GM23338 (cell line): ENCODE data around the gene CYP24A1. TPM values are rescaled to one million over a fixed set of nuclear protein-coding genes. Genes with fewer than 3 reads are reported as not detected.

ENCODE experiments used
- ATAC-seq: fragments of 200-7000 bp; cut with Tn5 transposase; 3 replicates; pipeline ENCODE4 v1.9.1; 2020
- DNase-seq: peaks from one replicate; pipeline ENCODE4 v3.0.0-alpha.2; 2015; ENCODE audit warnings: low spot score
- H2AFZ ChIP-seq: fragments of 200-600 bp; sonication (generic); 2 replicates; pipeline ENCODE4 v1.8.0; 2016; ENCODE audit warnings: antibody characterized with exemption, mild to moderate bottlenecking, moderate library complexity
- H3F3A ChIP-seq: fragments of 200-600 bp; sonication (generic); replicated peaks from 2 replicates; pipeline ENCODE4 v1.8.0; 2017; ENCODE audit warnings: antibody characterized with exemption, mixed run types, low read depth
- H3K27ac ChIP-seq: fragments of 200-600 bp; sonication (generic); 2 replicates; pipeline ENCODE4 v1.6.1; 2016; ENCODE audit warnings: low read depth
- H3K27me3 ChIP-seq: fragments of 200-600 bp; sonication (generic); 2 replicates; pipeline ENCODE4 v1.8.0; 2016; ENCODE audit warnings: mild to moderate bottlenecking, mixed run types, moderate library complexity; ENCODE audit not compliant: insufficient read depth
- H3K36me3 ChIP-seq: fragments of 200-600 bp; sonication (generic); 2 replicates; pipeline ENCODE4 v1.8.0; 2016; ENCODE audit warnings: mild to moderate bottlenecking; ENCODE audit not compliant: insufficient read depth
- H3K4me1 ChIP-seq: fragments of 200-600 bp; sonication (generic); 2 replicates; pipeline ENCODE4 v1.8.0; 2016; ENCODE audit warnings: mild to moderate bottlenecking, moderate library complexity; ENCODE audit not compliant: insufficient read depth
- H3K4me2 ChIP-seq: fragments of 200-600 bp; sonication (generic); 2 replicates; pipeline ENCODE4 v1.7.1; 2017; ENCODE audit warnings: mixed run types
- H3K4me3 ChIP-seq: fragments of 200-600 bp; sonication (generic); 2 replicates; pipeline ENCODE4 v1.6.1; 2016; ENCODE audit warnings: mixed run types
- H3K79me2 ChIP-seq: fragments of 200-600 bp; sonication (generic); replicated peaks from 2 replicates; pipeline ENCODE4 v1.8.0; 2017; ENCODE audit warnings: mild to moderate bottlenecking; ENCODE audit not compliant: insufficient read depth
- H3K9me2 ChIP-seq: fragments of 200-600 bp; sonication (generic); 2 replicates; pipeline ENCODE4 v1.8.0; 2017; ENCODE audit not compliant: insufficient read depth
- H4K20me1 ChIP-seq: fragments of 200-600 bp; sonication (generic); replicated peaks from 2 replicates; pipeline ENCODE4 v1.8.0; 2017; ENCODE audit warnings: mild to moderate bottlenecking; ENCODE audit not compliant: insufficient read depth
- H3K27ac Mint-ChIP-seq: 2 replicates; pipeline ENCODE4 v1.8.0; 2020; ENCODE audit warnings: inconsistent platforms, mild to moderate bottlenecking, moderate library complexity, mixed read lengths
- H3K27me3 Mint-ChIP-seq: 3 replicates; pipeline ENCODE4 v1.8.0; 2022; ENCODE audit warnings: low read depth, mild to moderate bottlenecking, moderate library complexity, mixed read lengths, inconsistent platforms; ENCODE audit not compliant: insufficient read depth, poor library complexity
- H3K36me3 Mint-ChIP-seq: 3 replicates; pipeline ENCODE4 v1.8.0; 2021; ENCODE audit warnings: low read depth, mild to moderate bottlenecking, inconsistent platforms, moderate library complexity, mixed read lengths
- H3K4me1 Mint-ChIP-seq: 3 replicates; pipeline ENCODE4 v1.8.0; 2020; ENCODE audit warnings: mild to moderate bottlenecking, inconsistent platforms, mixed read lengths
- H3K4me3 Mint-ChIP-seq: 3 replicates; pipeline ENCODE4 v1.8.0; 2021; ENCODE audit warnings: moderate library complexity, mild to moderate bottlenecking, inconsistent platforms, mixed read lengths
- H3K9me3 Mint-ChIP-seq: 3 replicates; pipeline ENCODE4 v1.8.0; 2020; ENCODE audit warnings: moderate library complexity, mild to moderate bottlenecking, inconsistent platforms, mixed read lengths
- CREB1 ChIP-seq: fragments of 250-450 bp; sonication (Bioruptor Pico); IDR thresholded peaks from 2 replicates; pipeline ENCODE4 v1.5.0; 2020; ENCODE audit warnings: low read depth, mild to moderate bottlenecking, moderate library complexity
- CTCF ChIP-seq, 2 experiments: fragments of 200-600 bp in 1 of 2; sonication (generic) in 1 of 2; conservative IDR thresholded peaks; 2 replicates each; pipeline versions ENCODE4 v1.5.1 to v1.6.1; 2016 to 2017; ENCODE audit warnings: antibody characterized with exemption in 2 of 2, low read depth in 2 of 2, mild to moderate bottlenecking in 2 of 2, moderate library complexity in 1 of 2
- ETS1 ChIP-seq: IDR thresholded peaks from 2 replicates; pipeline ENCODE4 v1.6.1; 2016; ENCODE audit warnings: antibody characterized with exemption
- EZH2 ChIP-seq: fragments of 200-600 bp; sonication (generic); IDR thresholded peaks from one replicate; pipeline ENCODE4 v1.8.0; 2017; ENCODE audit warnings: antibody characterized with exemption, mild to moderate bottlenecking, low read depth; ENCODE audit not compliant: unreplicated experiment
- EZH2phosphoT487 ChIP-seq: fragments of 200-600 bp; sonication (generic); IDR thresholded peaks from one replicate; pipeline ENCODE4 v1.8.1; 2018; ENCODE audit warnings: antibody characterized with exemption; ENCODE audit not compliant: unreplicated experiment
- JUNB ChIP-seq: IDR thresholded peaks from one replicate; pipeline ENCODE4 v1.6.1; 2016; ENCODE audit warnings: antibody characterized with exemption; ENCODE audit not compliant: unreplicated experiment
- NANOG ChIP-seq: IDR thresholded peaks from 2 replicates; pipeline ENCODE4 v1.6.1; 2016; ENCODE audit warnings: antibody characterized with exemption, borderline replicate concordance
- POLR2AphosphoS5 ChIP-seq: IDR thresholded peaks from 2 replicates; pipeline ENCODE4 v1.6.1; 2016; ENCODE audit warnings: antibody characterized with exemption, low read depth
- REST ChIP-seq: IDR thresholded peaks from one replicate; pipeline ENCODE4 v1.6.1; 2018; ENCODE audit warnings: antibody characterized with exemption; ENCODE audit not compliant: unreplicated experiment
- STAT1 ChIP-seq: IDR thresholded peaks from one replicate; pipeline ENCODE4 v1.6.1; 2016; ENCODE audit warnings: antibody characterized with exemption; ENCODE audit not compliant: unreplicated experiment
- ZNF114 ChIP-seq: fragments of 250-450 bp; sonication (Bioruptor Pico); IDR thresholded peaks from 2 replicates; pipeline ENCODE4 v1.5.0; 2020; ENCODE audit warnings: mild to moderate bottlenecking, moderate library complexity
- ZNF331 ChIP-seq: fragments of 250-450 bp; sonication (Bioruptor Pico); IDR thresholded peaks from 2 replicates; pipeline ENCODE4 v1.5.0; 2020; ENCODE audit warnings: low read depth, mild to moderate bottlenecking, moderate library complexity
- ZNF462 ChIP-seq: fragments of 250-450 bp; sonication (Bioruptor Pico); IDR thresholded peaks from 2 replicates; pipeline ENCODE4 v1.5.0; 2020; ENCODE audit warnings: mild to moderate bottlenecking, moderate library complexity
- polyA plus RNA-seq: library from polyadenylated mRNA; unstranded; fragments of >200 nt; fragmentation: Nextera tagmentation; extraction: Ambion mirVana; gene quantifications from 2 replicates; pipeline ENCODE4 v1.2.1, GENCODE V29; 2016
- total RNA-seq: library from RNA; depleted of rRNA; stranded (reverse); fragments of >200 nt; shearing (Covaris generic); gene quantifications from 2 replicates; pipeline ENCODE4 v1.2.3, GENCODE V29; 2014

Gene CYP24A1
- total and polyA plus RNA-seq, 2 experiments from 2014 or later: 0.10 TPM; not detected in 1

- no peak overlapping the region for H3K27ac Mint-ChIP-seq
- no peak overlapping the region for H3K4me2 ChIP-seq
- H3K4me1 ChIP-seq: 0 out of 2 replicates have a peak, but pooled peaks cover under 1% of the 10 kb centered on the region
- H3K4me3 ChIP-seq: no peak overlapping the region
- no peaks in the 10 kb centered on the region for H3K27me3 Mint-ChIP-seq
- no peaks in the 10 kb centered on the region for H3K9me2 ChIP-seq
- no peak overlapping the region for H3K4me3 Mint-ChIP-seq
- H3K36me3 ChIP-seq: no peaks in the 10 kb centered on the region
- ATAC-seq (no peak), DNase-seq (no peak)
- no peaks in the 10 kb centered on the region for H3K27me3 ChIP-seq
- H3K27ac ChIP-seq: no peak overlapping the region
- H4K20me1 ChIP-seq: no peaks in the 10 kb centered on the region
- H3K36me3 Mint-ChIP-seq: no peaks in the 10 kb centered on the region; the same call in 2 of the 3 replicates
- H3K4me1 Mint-ChIP-seq: peaks cover 10% of the 10 kb centered on the region
- H2AFZ ChIP-seq: peak overlapping the region; percentile 89; the same call in 1 of the 2 replicates
- H3K9me3 Mint-ChIP-seq: no peaks in the 10 kb centered on the region
- no peaks in the 10 kb centered on the region for H3K79me2 ChIP-seq
- H3F3A ChIP-seq: no peaks in the 10 kb centered on the region
- TF ChIP-seq CREB1 (CRISPR knock-in tag) (no peak), ETS1 (no peak), JUNB (no peak), CTCF (conservative IDR thresholded peaks at IDR 0.05; ENCODE audit: low read depth in 2 of 2) (no peak), ZNF331 (CRISPR knock-in tag) (no peak), ZNF114 (CRISPR knock-in tag) (no peak), POLR2AphosphoS5 (no peak), EZH2phosphoT487 (no peak), EZH2 (no peak), REST (no peak), STAT1 (no peak), NANOG (no peak), ZNF462 (CRISPR knock-in tag) (no peak)
Measured at GRCh38 chr20:54151511-54152226, 22.1 kb downstream of the CYP24A1 start.
